Anterior cingulate cortex (tissue), 58 donors: ENCODE data around the gene MEGF9.
A peak's percentile ranks its signal among the peaks of the same experiment; 100 is the strongest.

Experiments
- DNase-seq, 58 donors: peaks; one replicate each; lab custom pipeline; 2025; lab: John Stamatoyannopoulos, UW

The MEGF9 gene

GRCh38 chr9:120734607-120735410, 20.5 kb upstream of the MEGF9 start:
- DNase-seq, result peak in 7 of 58 donors; percentile 5 to 53 (median 37)

- DNase-seq, result peak in 47 of 58 donors; percentile 8 to 91 (median 49)
Observed at GRCh38 chr9:120733190-120733589, 18.9 kb upstream of the MEGF9 start.

DNA sequence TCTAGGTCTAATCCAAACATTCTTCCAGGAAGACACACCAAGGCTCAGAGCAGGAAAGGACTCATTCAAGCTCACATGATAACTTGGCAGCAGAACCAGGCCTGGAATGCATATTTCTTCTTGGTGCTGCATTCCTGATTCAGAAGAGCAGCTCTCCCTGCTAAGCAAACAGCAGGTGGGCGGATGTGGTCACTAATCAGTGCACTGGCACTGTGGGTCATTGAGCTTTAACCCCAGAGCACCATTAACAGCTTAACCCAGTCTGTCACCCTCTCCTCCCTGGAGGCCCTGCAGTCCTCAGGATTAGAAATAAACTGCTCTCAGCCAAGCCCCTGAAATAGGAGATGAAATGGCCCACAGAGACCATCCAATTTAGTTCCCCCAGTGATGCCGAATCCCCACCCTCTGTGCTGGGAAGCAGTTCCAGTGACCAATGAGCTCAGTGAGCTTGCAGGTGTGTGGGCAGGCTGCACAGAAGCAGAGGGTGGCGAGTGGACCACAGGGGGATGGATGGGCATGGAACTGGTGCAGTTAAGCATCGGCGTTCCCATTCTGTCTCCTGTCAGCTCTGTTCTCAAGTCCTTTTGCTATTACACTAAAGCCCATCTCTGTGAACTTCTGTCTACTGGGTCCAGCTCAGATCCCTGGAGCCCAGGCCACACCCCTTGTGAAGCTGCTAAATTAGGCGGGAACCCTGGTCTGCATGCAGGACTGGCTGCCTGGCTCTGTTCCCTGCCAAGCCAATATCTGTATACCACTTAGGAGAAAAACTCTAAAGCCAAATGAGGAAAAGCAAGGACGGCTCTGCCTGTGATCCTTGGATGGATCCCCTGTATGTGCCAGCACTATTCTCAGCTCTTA, 16.6 kb upstream of the MEGF9 start:
- peak in 7 of 58 donors; percentile 6 to 40 (median 22) for DNase-seq

- DNase-seq, result no peak
Observed at GRCh38 chr9:120729791-120730241, 15.5 kb upstream of the MEGF9 start.

GRCh38 chr9:120726484-120726883, 12.2 kb upstream of the MEGF9 start:
- DNase-seq, result no peak

DNA sequence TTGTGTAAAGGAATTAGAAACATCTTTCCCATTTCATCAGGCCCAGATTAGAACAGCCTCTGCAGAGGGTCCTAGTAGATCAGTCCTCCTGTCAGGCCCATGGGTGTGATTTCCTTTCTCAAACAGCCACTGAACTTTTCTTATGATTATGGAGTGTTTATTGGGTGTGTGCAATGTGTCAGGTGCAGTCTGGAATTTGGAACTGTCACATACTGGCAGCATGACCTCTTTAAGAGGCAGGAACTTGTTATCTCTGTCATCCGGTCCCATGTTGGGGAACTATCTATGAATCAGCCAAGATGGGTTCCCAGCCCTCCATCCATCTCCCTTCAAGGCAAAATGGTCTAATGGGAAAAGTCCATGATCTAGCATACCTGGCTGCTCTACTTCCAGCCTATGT, 11.6 kb upstream of the MEGF9 start:
- no peak for DNase-seq

- no peak for DNase-seq
Observed at GRCh38 chr9:120724757-120725400, 10.6 kb upstream of the MEGF9 start.

GRCh38 chr9:120723565-120723964, 9.3 kb upstream of the MEGF9 start:
- DNase-seq, result peak in 3 of 58 donors; percentile 6 to 41 (median 33)

- DNase-seq, result no peak
Observed at GRCh38 chr9:120720404-120720803, 6.1 kb upstream of the MEGF9 start.

DNA sequence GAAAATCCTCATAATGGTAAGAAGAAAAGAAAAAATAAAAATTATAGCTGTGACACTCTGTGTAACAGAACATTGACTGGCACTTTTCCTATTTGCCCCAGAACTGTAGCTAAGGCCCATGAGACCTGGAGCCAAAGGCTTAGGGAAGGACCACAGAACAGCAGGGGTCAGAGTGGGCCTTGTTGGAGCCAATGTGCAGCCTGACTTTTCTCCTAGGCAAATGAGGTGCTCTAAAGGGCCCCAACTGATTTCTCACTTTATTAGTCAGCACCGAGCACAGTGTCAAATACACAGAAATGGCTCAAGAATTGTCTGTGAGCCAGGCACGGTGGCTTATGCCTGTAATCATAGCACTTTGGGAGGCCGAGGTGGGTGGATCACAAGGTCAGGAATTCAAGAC, 4.0 kb upstream of the MEGF9 start:
- DNase-seq, result no peak

DNA sequence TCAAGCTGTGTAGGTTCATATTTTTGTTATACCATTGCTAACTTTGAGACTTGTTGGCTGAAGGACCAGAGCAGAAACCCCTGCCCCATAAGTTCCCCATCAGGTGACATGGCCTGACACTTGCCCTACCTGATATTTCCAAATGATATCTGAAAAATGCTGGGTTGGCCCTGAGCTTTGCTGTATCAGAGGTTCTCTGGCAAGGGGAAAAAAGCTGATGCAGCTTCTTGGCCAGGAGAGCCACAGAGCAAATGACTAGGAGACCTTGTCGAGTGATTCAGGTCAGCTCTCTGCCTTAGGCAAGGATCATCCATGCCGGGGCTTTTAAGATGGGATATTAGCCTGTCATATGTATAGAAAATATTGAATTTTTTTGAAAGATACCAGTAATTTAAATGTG, 2.9 kb upstream of the MEGF9 start:
- no peak for DNase-seq

GRCh38 chr9:120716483-120716882, 2.2 kb upstream of the MEGF9 start:
- DNase-seq, result no peak

GRCh38 chr9:120715389-120715924, 1.2 kb upstream of the MEGF9 start:
- DNase-seq, result peak in 21 of 58 donors; percentile 15 to 57 (median 34)

GRCh38 chr9:120714846-120715388, 647 bp upstream of the MEGF9 start:
- DNase-seq, result peak in 5 of 58 donors; percentile 32 to 66 (median 54)

DNA sequence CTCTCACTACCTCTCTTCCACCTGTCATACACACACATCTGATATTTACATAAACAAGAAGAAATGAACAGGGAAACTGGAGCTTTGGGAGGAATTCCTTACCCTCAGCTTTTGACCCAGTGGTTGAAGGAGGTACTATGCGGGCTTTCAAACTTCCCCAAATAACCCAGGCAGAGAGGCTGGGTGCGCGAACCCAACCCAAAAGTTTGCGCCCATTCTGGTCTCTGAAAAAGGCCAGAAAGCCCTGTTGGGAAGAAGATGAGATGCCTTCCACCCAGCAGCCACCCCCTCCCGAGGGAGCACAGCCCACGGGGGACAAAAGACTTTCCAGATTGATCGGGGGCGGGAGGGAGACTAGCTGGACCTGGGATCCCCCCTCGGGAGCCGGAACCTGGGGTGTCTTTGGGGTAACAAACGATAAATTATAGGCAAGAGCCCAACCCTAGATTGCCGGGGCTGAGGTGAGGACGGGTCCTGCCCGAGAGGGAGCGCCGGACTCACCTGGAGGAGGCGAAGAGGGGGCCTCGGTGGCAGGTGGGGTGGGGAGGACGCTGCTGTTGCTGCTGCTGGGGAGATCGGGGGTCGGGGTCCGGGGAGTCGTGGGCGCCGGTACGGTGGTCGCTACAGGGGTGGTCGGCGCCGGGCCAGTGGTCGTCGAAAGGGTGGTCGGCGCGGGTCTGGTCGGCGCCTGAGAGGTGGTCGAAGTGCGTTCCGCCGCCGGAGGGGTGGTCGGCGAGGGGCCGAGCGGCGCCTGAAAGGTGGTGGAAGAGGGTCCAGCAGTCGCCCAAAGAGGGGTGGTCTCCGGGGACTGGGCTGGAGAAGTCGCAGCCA, 798 bp downstream of the MEGF9 start:
- peak in 15 of 58 donors; percentile 12 to 48 (median 32) for DNase-seq

DNA sequence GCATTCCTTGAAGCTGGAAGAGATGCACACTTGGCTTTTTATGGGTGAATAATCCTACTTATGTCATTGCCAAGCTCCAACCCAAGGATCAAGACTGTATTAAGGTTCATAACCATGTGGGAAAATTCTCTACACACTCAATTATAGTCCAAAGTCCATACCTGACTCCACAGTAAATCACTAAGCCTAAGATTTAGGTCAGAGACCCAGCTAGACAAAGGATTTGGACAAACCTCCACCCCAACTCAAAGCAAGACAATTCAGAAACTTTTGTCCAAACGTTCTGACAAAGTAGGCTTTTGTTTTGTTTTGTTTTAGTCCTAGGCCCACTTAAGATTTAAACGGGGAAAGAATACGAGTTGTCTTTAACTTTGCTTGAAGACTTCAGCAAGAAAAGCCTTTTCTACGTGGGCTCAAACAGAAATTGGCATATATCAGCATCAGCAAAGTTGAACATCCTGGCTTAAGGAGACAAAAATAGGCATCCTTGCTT, 1.7 kb downstream of the MEGF9 start:
- no peak for DNase-seq

DNA sequence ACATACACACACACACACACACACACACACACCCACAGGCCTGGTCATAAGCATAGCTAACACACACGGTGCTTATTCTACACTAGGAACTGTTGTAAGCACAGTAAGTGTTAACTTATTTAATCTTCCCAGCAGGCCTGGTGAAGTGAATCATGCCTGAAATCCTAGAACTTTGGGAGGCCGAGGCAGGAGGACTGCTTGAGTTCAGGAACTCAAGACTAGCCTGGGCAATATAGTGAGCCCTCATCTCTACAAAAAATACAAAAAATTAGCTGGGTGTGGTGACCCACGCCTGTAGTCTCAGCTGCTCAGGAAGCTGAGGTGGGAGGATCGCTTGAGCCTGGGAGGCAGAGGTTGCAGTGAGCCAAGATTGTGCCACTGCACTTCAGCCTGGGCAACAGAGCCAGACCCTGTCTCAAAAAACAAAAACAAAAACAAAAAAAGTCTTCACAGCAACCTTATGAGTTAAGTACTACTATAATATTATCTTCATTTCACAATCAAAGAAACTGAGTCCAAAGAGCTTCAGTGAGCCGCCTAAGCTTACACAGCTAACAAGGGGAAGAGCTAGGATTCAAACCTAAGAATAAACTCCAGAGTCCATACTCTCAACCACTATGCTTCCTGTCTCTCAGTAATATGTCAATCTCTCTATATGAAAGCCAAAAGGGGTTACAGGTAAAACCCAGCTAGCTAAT, 2.3 kb downstream of the MEGF9 start:
- DNase-seq, result peak in 1 of 58 donors; percentile 21

DNA sequence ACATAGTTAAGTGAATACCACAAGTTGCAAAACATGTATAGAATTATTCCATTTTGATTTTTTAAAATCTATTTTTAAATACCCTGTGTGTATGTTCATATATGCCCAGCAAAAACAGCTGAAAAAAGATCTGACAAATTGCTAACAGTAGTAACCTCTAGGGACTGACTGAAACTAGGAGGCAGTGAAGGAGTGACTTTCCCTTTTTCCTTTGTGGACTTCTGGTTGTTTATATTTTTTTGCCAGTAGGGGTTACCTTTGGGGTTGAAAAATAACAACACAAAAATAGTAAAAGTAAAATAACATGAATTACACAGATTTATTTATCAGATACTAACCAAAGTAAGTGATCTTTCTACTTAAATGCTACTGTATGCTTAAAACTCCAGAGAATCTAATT, 2.9 kb downstream of the MEGF9 start:
- no peak for DNase-seq
